Measurements from ENCODE around the gene FCN1. TPM values are rescaled to one million over a fixed set of nuclear protein-coding genes. Genes with fewer than 3 reads are reported as not detected.

The FCN1 gene
- total RNA-seq, 1 donor, result not detected

GRCh38 chr9:134875371-134875770 lies 42.3 kb downstream of the FCN1 start:
- TF ChIP-seq, protein P1, sequence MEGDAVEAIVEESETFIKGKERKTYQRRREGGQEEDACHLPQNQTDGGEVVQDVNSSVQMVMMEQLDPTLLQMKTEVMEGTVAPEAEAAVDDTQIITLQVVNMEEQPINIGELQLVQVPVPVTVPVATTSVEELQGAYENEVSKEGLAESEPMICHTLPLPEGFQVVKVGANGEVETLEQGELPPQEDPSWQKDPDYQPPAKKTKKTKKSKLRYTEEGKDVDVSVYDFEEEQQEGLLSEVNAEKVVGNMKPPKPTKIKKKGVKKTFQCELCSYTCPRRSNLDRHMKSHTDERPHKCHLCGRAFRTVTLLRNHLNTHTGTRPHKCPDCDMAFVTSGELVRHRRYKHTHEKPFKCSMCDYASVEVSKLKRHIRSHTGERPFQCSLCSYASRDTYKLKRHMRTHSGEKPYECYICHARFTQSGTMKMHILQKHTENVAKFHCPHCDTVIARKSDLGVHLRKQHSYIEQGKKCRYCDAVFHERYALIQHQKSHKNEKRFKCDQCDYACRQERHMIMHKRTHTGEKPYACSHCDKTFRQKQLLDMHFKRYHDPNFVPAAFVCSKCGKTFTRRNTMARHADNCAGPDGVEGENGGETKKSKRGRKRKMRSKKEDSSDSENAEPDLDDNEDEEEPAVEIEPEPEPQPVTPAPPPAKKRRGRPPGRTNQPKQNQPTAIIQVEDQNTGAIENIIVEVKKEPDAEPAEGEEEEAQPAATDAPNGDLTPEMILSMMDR (IDR thresholded peaks at IDR 0.05; ENCODE audit: extremely low read depth, low read depth, low read length), result no peak
- Histone ChIP-seq H3K27me3 (ENCODE audit: insufficient read depth, low read length) (peaks cover 21% of the 10 kb centered on the region), H3K79me2 (ENCODE audit: insufficient read depth, low read length) (no peaks in the 10 kb centered on the region), H2AFZ (ENCODE audit: low read length) (no peak overlapping the region), H3K4me2 (ENCODE audit: insufficient read depth, low read length) (no peak overlapping the region), H3K4me1 (ENCODE audit: insufficient read depth, low read length) (no peaks in the 10 kb centered on the region), H3K27ac (ENCODE audit: low read depth, low read length) (no peak overlapping the region), H3K9me3 (ENCODE audit: low read depth, low read length) (no peaks in the 10 kb centered on the region), H4K20me1 (ENCODE audit: insufficient read depth, low read length) (no peaks in the 10 kb centered on the region), H3K4me3 (ENCODE audit: insufficient read depth, low read length) (no peak overlapping the region), H3K36me3 (ENCODE audit: insufficient read depth, low read length) (no peaks in the 10 kb centered on the region)
- DNase-seq (ENCODE audit: insufficient read length, low spot score, missing footprints), result no peak

- no peaks in the 10 kb centered on the region for H3K79me2 ChIP-seq (ENCODE audit: insufficient read depth, low read length)
- no peaks in the 10 kb centered on the region for H3K4me1 ChIP-seq (ENCODE audit: insufficient read depth, low read length)
- no peak overlapping the region for H3K4me2 ChIP-seq (ENCODE audit: insufficient read depth, low read length)
- no peaks in the 10 kb centered on the region for H3K36me3 ChIP-seq (ENCODE audit: insufficient read depth, low read length)
- H3K4me3 ChIP-seq (ENCODE audit: insufficient read depth, low read length), result no peak overlapping the region
- peaks cover 13% of the 10 kb centered on the region for H3K27me3 ChIP-seq (ENCODE audit: insufficient read depth, low read length)
- H2AFZ ChIP-seq (ENCODE audit: low read length), result no peak overlapping the region
- no peaks in the 10 kb centered on the region for H4K20me1 ChIP-seq (ENCODE audit: insufficient read depth, low read length)
- H3K9me3 ChIP-seq (ENCODE audit: low read depth, low read length), result no peaks in the 10 kb centered on the region
- TF ChIP-seq, protein P1 (IDR thresholded peaks at IDR 0.05; ENCODE audit: extremely low read depth, low read depth, low read length), result no peak
- no peak overlapping the region for H3K27ac ChIP-seq (ENCODE audit: low read depth, low read length)
- DNase-seq (ENCODE audit: insufficient read length, low spot score, missing footprints), result no peak
These were observed 45.1 kb downstream of the FCN1 start for GRCh38 chr9:134872482-134873231.

DNA sequence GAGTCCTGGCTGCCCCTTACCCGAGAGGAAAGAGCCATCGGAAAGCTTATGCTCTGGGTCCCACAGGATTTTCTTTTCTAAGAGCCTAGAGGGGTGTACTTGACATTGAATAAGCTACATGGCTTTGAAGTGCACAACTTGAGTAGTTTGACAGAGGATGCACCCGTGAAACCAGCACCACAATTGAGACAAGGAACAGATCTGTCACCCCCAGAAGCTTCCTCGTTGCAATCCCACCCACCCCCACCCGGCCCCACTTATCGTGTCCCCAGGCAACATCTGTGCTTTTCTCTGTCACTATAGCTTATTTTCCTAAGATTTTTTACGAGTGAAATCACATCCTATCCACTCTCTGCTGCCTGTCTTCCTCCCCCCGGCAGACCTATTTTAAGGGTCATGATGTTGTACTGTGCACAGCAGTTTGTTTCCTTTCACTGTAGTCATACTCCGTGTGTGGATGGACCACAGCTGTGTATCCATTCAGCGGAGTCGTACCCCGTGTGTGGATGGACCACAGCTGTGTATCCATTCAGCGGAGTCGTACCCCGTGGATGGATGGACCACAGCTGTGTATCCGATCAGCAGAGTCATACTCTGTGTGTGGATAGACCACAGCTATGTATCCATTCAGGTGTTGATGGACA lies 45.9 kb downstream of the FCN1 start:
- Histone ChIP-seq H3K36me3 (ENCODE audit: insufficient read depth, low read length) (no peaks in the 10 kb centered on the region), H2AFZ (ENCODE audit: low read length) (no peak overlapping the region), H4K20me1 (ENCODE audit: insufficient read depth, low read length) (no peaks in the 10 kb centered on the region), H3K4me3 (ENCODE audit: insufficient read depth, low read length) (no peak overlapping the region), H3K79me2 (ENCODE audit: insufficient read depth, low read length) (no peaks in the 10 kb centered on the region), H3K27ac (ENCODE audit: low read depth, low read length) (no peak overlapping the region), H3K9me3 (ENCODE audit: low read depth, low read length) (no peaks in the 10 kb centered on the region), H3K4me1 (ENCODE audit: insufficient read depth, low read length) (no peaks in the 10 kb centered on the region), H3K27me3 (ENCODE audit: insufficient read depth, low read length) (peaks cover 7% of the 10 kb centered on the region), H3K4me2 (ENCODE audit: insufficient read depth, low read length) (no peak overlapping the region)
- TF ChIP-seq, protein P1 (IDR thresholded peaks at IDR 0.05; ENCODE audit: extremely low read depth, low read depth, low read length), result no peak
- peak; percentile 65 for DNase-seq (ENCODE audit: insufficient read length, low spot score, missing footprints)

Measured in osteoblast (primary cell).